NCI-H1417 (cell line): ENCODE data around the gene TMED10.
A peak's percentile ranks its signal among the peaks of the same experiment; 100 is the strongest.
"Not testable (repeated sequence)": the region's sequence is repeated elsewhere in the genome, so short reads cannot be mapped to it uniquely, and the experiment has no call there.

Experiments used
- DNase-seq, 3 experiments: peaks; one replicate each; lab custom pipeline; 2025; lab: John Stamatoyannopoulos, UW

Gene TMED10

DNA sequence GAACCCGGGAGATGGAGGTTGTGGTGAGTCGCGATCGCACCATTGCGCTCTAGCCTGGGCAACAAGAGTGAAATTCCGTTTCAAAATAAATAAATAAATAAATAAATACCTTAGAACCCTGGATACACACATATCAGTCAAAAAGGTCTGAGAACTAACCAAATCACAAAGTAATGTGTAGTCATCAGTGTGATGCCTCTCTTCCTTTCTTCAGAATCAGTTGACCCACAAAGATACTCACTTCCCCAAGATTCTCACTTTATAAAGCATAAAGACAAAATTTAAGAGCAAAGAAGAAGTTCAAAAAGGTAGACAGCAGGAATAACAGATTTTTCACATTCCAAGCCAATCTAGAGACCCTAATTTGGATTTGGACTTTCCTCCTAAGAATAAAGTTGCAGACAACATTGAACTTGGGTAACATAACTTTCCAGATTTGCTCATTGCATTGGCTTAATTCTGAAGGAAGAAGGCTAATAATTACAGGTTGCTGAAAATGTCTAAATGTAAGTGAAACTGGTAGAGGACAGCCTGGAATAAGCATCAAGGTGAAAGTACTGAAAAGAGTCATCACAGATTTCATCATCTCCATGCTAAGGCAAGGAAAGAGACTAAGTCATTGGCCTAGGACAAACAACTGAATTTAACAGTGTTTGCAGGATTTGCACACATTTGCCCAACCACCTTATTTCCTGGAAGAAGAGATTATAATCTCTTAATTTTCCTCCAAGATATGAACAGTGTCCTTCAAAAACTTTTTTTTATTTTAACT is 17.4 kb downstream of the TMED10 start:
- DNase-seq: no peak

DNA sequence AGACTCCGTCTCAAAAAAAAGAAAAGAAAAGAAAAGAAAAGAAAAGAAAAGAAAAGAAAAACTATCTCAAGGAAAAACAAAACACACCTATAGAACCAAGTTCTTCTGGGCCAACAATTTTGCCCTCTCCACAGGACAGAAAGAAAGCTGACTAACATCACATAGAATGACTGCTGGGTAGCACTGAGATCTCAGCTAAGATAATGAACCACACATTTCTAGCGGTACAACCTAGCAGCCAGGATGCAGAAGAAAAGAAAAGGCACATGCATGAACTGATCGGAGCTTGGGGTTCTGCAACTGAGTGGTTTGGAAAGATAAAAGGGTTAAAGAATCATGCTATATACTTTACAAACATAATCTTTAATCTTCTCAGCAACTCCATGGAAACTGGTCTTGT is 19.5 kb downstream of the TMED10 start:
- no peak for DNase-seq

DNA sequence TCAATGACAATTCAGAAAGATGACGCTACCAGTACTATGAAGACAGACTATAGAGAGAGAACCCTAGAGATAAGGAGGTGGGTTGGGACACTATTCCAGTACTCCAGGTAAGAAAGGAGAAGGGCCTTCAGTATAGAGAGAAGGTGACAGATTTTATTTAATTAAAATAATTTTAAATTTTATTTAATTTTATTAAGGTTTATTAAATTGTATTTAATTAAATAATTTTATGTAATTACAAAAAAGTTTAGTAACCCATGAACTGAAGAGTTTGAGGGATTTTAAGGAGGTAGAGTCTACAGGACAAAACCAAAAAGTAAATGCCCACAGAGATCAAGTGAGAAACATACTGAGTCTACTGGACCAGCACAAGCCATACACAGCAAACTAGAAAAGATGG is 20.3 kb downstream of the TMED10 start:
- no peak for DNase-seq

DNA sequence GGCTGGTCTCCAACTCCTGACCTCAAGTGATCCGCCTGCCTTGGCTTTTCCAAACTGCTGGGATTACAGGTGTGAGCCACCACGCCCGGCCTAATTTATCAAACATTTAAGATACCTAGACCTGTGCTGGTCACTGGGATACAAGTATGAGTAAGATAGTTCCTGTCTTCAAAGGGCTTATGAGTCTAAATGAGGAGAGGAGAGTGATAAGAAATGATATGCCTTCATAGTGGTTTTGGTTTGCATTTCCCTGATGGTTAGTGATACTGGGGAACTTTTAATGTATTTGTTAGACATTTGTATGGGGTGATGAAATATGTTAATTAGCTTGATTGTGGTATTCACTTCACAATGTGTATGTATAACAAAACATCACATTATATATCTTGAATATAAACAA is 21.2 kb downstream of the TMED10 start:
- no peak for DNase-seq

DNA sequence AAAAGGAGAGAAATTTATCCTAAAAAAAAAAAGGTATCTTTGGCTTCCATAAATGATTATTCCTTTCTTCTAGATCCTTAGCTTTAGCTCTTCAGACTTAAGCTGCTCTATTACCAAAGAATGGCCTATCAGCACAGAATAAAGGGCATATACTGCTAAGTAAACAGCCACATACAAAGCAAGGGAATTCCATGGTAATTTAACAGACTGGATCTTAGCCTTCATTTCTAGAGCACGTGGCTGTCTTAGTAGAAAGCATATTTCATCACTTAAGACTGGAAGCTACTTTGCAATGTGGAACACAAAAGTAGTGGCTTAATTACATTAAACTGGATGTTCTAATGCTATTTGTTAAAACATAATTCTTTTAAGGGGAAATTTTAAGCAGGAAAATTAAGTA is 23.1 kb downstream of the TMED10 start:
- DNase-seq: no peak

DNA sequence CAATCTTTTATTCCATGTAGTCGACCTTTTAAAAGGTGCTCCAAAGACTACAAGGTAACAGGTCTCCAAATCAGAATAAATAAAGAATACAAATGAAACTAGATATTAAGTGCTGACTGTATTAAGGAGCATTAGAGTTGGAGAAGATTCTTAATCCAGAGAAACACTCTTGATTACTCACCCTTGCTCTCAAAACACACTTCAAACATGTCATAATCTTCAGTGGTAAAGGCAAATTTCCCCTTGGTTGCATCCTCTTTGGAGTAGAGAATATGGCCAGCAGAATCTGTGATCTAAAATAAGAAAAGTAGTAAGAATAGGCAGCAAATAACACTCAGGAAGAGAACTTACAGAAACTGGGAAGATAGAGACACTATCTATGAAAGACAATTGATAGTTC is 24.6 kb downstream of the TMED10 start:
- no peak for DNase-seq

DNA sequence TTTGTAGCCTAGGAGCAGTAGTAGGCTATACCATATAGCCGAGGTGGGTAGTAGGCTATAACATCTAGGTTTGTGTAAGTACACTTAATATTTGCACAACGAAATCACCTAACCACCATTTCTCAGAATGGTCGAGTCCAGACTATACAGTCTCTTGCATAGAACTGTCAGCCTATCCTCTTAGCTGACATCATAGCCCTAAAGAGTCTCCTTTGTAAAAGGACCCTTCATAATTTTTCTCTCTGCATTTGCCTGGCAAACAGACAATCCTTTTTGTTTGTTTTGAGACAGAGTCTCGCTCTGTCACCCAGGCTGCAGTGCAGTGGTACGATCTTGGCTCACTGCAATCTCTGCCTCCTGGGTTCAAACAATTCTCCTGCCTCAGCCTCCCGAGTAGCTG is 25.8 kb downstream of the TMED10 start:
- not testable (repeated sequence) for DNase-seq

DNA sequence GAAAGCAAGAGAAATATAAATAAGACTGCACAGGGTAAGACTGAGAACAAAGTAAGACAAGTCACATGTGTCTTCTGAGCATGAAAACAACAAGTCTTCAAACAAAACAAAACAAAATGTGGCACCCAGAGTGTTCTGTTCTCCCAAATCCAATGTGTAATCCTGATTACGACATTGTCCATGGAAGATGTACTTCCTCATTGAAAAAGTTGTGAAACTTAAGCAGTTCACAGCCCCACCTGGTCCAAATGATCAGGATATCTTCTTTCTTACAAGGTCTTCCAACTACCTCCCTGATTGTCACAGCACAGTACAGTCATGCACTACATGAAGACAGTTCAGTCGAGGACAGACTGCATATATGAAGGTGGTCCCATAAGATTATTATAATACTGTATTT is 26.3 kb downstream of the TMED10 start:
- DNase-seq: no peak

DNA sequence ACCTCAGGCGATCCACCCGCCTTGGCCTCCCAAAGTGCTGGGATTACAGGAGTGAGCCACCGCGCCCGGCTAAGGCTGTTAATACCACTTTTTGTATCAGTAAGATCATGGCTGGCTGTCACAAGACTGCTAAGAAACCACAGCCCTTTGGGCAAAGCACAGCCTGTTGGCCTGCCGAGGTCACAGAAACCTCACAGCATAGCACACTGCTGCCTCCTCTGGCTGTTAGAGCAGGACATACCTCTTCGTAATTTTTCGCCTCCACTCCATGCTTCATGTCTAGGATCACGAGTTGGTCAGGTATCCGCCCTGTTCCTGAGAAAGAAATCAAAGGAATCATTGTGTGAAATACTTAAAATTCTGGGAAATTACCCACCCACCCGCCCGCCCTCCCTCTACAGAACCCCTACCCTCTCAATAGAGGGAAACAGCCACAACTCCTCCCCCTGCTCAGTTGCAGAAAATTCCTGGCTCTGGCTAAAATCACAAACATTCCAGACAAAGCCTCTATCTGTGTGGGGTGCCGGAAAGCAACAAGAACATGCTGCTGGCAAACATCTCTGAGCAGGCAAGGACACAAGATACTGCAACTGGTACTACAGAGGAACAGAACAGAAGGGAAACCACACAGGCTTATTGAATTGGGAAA is 28.9 kb downstream of the TMED10 start:
- no peak for DNase-seq

DNA sequence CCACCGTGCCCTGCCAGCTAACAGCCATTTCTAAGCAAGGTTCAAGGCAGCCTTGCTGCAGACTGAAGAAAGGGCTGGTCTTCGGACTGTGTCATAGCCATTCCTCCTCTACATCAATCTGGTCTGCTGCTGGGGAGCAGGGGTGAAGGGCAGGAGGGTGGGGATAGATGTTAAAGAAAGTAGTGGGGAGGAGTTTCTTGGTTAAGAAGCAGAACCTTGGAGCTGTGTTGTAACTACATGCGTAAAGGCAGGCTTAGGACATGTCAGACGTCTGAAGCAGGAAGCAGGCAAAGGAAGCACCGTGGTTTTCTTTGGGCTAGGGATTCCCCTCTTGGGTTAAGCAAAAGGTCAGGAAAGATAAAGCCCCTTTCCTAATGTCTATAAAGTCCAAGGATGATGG is 31.5 kb downstream of the TMED10 start:
- DNase-seq: no peak

DNA sequence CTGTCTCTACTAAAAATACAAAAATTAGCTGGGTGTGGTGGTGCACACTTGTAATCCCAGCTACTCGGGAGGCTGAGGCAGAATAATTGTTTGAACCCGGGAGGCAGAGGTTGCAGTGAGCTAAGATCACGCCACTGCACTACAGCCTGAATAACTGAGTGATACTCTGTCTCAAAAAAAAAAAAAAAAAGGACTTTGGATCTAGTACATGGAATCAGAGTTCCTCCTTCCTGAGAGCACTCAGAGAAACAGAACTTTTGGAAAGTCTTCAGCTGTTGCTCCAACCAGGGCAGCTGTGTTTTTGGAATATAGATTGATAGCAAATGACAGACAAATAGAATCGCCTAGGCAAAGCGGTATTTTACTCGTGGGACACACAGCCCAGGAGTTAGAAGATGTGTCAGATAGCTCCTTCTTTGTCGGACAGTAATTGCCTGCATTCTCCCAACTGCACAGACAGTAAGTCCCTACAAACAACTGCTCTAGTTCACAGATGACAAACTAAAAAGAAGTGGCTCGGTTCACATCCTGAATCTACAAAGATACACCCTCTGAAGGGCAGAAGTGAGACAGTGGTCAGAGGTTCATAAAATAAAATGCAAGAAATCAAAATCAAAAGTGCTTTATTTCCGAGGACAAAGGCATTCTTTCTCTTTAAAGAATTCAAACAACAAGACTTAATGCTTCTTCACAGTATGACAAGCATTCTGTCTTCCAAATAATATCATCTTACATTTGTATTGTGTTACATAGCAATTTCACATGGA is 32.5 kb downstream of the TMED10 start:
- no peak for DNase-seq

DNA sequence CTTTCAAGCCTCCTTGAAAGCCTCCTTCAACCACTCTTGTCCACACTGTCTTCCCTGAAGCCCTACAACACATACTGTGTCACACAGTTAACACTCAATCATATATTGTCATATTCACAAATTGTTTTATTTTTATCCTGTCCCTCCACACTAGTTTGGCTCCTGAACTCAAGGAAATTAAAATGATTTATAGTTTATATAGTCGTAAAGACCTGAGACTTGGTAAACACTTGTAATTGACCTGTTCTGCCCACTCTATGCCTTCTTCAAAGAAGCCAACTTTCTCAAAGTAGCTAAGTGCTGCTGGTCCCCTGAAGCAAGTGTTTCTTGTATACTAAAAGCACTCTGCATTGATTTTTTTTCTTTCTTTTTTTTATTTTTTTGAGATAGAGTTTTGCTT is 33.9 kb downstream of the TMED10 start:
- DNase-seq: no peak

DNA sequence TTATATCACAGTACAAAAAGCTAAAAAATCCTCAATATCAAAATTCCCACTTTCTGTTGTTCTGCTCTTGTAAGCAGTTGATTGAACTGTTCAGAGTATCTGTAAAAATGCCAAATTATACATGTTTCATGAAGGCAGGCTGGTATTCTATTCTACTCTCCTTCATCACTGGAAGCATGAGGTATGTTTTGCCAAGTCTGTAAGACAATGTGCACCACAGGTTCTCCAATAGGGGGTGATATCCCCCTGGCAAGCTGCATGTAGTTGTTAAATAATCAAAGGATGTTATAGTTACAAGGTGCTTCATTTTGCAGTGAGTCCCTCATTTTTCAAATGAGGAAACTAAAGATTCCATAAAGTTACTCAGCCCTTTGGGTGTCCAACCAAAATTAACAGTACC is 34.4 kb downstream of the TMED10 start:
- DNase-seq: peak in 2 of 3 experiments; percentile 8 to 54

DNA sequence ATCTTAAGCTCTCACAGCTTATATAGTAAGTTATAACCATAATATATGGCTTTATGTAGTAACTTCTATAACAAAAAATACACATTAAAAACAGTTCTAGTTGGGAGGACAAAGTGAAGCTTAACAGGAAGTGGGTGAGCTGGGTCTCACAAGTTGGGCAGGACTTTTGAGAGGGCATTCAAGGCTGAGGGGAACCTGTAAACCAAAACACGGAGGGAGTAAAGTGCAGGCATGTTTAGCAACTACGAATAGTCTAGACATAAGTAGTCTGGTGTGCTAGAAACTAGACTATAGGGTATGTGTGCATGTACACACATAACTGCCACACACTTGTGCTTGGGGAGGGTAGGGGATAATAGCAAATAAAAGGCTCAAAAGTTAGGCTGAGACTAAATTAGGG is 35.4 kb downstream of the TMED10 start:
- no peak for DNase-seq

DNA sequence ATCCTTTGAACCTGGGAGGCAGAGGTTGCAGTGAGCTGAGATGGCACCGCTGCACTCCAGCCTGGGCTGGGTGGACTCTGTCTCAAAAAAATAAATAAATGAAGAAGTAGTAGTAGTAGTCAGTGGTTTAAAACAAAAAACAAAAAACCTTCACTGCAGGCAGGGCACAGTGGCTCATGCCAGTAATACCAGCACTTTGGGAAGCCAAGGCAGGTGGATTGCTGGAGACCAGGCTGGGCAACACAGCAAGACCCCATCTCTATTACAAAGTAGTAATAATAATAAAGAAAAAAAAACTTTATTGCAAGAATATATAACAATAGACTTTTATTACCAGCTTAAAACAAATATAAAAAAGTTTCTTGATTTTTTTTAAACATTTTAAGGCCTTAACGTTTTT is 35.8 kb downstream of the TMED10 start:
- DNase-seq: no peak

DNA sequence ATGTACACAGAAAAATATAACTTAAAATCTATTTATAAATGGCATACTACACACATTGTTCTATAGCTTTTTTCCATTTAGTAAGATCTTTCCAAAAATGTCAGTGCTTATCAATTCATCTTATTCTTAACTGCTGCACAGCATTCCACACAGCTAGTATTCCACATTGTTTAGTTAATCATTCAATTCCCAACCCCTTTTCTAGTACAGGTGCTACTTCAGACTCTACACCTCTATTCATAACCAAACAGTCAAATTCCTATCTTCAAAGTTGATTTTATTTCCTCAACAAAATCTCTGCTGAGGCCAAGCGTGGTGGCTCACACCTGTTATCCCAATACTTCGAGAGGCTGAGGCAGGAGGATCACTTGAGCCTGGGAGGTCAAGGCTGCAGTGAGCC is 37.2 kb downstream of the TMED10 start:
- no peak for DNase-seq

DNA sequence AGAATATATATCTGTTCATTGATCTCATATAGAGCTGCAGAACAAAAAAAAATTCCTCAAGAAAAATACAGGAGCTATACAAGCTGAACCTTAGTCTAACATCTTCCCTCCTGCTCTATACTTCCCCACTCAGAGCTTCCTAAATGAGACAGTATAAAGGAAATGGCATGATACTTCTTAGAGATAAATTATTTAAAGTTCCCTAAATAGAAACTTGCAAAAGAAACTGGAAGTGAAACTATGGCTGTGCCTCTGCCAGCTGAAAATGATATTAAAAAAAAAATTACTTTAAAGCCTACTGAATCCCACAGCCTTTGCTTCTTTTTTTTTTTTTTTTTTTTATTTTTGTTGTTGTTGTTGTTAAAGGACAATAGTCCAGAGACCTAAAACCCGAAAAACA is 37.9 kb downstream of the TMED10 start:
- no peak for DNase-seq

DNA sequence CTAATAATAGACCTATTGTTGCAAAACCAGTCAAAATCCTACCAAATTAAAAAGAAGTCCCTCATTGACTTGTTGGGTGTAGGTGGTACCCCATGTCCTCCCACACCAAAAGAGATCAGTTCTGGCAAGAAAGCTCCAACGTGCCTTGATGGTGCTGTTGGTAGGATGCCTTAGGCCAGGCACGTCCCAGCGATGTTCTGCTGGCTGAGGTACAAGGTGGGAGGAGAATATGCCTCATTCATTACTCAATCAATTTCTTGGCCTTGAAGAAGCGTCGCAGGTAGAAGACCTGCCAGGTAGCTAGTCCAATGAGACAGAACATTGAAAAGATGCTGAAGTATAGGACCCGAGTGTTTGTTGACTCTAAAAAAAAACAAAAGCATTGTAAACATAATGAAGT is 41.8 kb downstream of the TMED10 start:
- no peak for DNase-seq

DNA sequence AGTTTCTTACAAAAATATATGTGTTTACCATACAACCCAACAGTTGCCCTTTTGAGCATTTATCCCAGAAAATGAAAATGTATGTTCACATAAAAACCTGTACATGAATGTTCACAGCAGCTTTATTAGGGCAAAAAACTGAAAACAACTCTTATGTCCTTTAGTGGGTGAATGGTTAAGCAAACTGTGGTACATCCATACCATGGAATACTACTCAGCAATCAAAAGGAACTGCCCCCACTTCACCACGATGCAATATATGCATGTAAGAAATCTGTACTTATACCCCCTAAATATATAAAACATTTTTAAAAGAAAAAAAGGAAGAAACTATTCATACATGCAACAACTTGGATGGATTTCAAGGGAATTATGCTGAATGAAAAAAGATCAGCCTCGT is 42.8 kb downstream of the TMED10 start:
- no peak for DNase-seq

DNA sequence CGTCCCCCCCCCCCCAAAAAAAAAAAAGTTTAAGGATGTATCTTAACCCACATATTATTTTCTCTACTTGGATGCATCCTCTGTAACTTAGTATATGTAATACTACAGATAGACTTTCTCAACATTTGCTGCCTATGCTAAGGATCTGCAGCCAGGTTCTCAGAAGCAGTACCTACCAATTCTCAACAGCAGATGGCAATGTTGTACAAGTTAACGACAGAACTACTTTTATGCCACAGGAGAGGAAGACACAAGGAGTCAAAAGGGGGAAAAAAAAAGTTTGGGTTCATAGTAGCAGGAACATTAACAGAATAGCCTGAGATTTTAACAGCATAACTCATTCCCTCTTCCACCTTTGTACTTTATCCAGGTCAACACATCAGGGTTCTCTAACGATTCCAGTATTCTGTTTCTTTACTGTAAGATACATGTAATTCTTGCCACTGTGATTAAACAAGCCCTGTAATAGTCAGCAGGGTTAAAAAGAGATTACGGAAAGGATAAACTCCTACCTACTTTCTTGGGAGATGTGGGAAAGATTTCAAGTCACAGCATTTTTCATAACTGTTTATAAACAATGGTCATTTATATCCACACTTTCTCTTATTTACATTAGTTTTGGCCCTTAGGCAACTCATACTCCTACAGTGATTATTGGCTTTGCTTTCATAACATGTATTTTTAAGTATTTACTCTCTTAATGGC is 43.9 kb downstream of the TMED10 start:
- peak; percentile 71 to 91 (median 81) for DNase-seq

DNA sequence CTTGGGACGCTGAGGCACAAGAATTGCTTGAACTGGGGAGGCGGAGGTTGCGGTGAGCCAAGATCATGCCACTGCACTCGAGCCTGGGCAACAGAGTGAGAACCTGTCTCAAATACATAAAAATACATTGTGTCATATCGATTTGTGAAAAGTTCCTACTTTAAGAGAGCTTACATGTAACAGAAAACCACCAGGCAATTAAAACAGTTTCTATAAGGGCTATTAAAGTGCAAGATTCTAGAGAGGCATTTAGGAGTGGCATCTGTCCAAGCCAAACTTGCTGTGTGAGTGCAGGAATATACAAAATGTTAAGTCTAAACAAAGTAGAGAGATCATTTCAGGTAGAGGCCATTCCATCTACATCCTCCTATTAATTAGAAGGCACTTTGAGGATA is 47.8 kb downstream of the TMED10 start:
- DNase-seq: no peak

DNA sequence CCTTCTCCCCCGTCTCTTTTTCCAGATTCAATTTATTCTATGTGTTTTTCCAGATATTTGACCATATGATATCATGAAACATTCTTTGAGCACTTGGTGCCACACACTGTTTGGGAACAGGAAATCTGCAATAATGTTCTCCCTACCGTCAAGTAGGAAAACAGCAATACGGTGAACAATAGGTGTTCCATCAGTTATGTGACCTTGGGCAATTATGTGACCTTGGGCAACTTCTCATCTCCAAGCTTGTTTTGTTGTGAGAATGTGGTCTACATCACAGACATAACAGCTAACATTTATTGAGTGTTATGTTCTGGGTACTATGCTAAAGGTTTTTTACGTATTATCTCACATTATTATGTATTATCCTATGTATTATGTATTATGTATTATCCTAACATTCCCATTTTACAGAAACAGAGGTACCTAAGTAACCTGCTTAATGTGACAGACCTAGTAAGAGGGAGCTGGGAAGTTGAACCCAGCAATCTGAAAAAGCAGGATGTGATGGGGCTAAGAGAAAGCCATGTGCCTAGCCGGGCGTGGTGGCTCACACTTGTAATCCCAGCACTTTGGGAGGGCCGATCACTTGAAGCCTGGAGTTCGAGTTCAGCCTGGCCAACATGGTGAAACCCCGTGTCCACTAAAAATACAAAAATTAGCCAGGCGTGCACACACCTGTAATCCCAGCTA is 48.4 kb downstream of the TMED10 start:
- DNase-seq: peak in 1 of 3 experiments; percentile 29
